ENCODE data around the gene AIMP2.

GRCh38 chr7:6026820-6027311 is 17.8 kb downstream of the AIMP2 start:
- TF ChIP-seq, protein P1, sequence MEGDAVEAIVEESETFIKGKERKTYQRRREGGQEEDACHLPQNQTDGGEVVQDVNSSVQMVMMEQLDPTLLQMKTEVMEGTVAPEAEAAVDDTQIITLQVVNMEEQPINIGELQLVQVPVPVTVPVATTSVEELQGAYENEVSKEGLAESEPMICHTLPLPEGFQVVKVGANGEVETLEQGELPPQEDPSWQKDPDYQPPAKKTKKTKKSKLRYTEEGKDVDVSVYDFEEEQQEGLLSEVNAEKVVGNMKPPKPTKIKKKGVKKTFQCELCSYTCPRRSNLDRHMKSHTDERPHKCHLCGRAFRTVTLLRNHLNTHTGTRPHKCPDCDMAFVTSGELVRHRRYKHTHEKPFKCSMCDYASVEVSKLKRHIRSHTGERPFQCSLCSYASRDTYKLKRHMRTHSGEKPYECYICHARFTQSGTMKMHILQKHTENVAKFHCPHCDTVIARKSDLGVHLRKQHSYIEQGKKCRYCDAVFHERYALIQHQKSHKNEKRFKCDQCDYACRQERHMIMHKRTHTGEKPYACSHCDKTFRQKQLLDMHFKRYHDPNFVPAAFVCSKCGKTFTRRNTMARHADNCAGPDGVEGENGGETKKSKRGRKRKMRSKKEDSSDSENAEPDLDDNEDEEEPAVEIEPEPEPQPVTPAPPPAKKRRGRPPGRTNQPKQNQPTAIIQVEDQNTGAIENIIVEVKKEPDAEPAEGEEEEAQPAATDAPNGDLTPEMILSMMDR (conservative IDR thresholded peaks at IDR 0.05), result 0 out of 2 replicates have a peak, but pooled peaks have one; percentile 4
- no peak for TF ChIP-seq EZH2 (IDR thresholded peaks at IDR 0.05; ENCODE audit: low read depth)
